ENCODE results near the gene SKP1. TPM values are rescaled to one million over a fixed set of nuclear protein-coding genes. Genes with fewer than 3 reads are reported as not detected.

The SKP1 gene
- total RNA-seq, 1 donor from 2014 or later, result 458 TPM

DNA sequence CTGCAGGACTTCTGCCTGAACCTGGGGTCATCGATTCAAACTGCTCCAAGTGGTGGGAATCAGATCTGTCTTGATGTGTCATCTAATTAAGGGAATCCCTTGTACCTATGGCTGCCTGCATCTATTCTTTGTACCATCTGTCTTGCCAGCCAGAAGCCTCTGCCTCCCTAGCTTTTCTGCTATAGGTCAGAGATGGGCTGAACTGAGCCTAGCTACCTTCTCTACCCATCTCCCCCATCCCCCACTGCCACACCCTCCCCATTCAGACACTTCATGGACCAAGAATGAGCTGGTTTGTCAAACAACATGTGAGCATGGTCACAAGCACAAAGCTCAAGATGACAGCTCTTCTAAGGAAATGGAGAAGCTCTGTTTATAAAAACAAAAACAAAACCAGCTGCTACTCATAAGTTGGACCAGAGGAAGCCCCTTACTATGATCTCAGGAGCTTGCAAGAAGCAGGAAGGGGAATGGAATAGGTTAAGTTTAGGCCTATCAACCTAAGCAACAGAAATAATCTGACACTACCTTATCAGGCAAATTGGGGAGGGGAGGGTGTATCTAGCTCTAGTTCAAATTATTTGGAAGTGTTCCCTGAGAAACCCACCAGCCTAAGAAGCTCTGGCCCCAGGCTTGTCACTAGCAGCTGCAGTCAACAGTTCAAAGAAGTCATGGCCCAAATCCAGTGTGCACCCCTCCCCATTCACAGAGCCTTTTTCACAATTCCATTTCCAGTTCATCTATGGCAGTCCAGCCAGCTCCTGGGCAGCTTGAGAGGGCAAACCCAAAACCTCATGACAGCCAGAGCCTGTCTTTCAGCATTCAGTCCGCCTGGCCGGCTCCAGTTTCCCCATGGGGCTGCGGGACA, 29.9 kb downstream of the SKP1 start:
- no peak for DNase-seq (ENCODE audit: missing footprints)
- ATAC-seq, result no peak
- intact Hi-C loops (cut with DNase I), result no loop called here

- no peak for DNase-seq (ENCODE audit: missing footprints)
- ATAC-seq, result peak; percentile 79
- intact Hi-C loops (cut with DNase I), result no loop called here
Measured at GRCh38 chr5:134145779-134146581, 30.8 kb downstream of the SKP1 start.

DNA sequence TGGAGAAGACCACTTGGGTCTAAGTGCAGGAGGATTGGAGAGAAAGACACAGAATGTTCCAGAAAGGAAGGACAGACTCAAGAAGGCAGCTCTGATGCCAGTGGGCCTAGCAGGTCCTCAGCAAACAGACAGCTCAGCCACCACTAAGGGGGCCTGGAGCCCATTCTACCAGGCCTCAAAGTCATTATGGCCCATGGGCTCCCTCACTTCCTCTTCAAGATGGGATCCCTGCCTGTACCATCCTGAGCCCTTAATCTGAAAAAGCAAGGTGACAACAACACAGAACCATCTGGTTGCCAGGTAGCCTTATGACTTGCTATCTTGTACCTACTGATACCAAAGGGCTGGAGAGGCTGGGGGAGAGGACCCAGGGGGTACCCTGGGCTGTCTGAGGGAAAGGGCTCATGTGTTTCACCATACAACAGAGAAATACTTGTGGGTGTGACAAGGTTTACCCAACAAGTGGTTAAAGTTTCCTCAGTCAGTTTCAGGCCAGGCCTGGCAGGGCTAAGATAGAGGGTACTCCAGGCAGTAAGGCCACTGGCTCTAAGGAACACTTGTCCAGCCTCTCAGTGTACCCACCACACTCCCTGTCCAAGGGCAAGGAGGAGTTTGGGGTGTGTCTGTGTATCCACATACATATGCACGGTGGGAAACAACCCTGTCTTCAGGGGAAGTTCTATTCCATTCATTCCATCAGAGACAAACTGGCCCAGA, 31.6 kb downstream of the SKP1 start:
- ATAC-seq (no peak), DNase-seq (ENCODE audit: missing footprints) (no peak)
- intact Hi-C loops (cut with DNase I), result no loop called here

GRCh38 chr5:134143944-134144941, 32.5 kb downstream of the SKP1 start:
- intact Hi-C loops (cut with DNase I), result no loop called here
- no peak for DNase-seq (ENCODE audit: missing footprints)
- ATAC-seq, result no peak

- intact Hi-C loops (cut with DNase I), result no loop called here
- ATAC-seq (no peak), DNase-seq (ENCODE audit: missing footprints) (no peak)
Measured at GRCh38 chr5:134143431-134143830, 33.3 kb downstream of the SKP1 start.

GRCh38 chr5:134142806-134143205, 33.9 kb downstream of the SKP1 start:
- intact Hi-C loops (cut with DNase I), result no loop called here
- no peak for DNase-seq (ENCODE audit: missing footprints)
- no peak for ATAC-seq

- no peak for DNase-seq (ENCODE audit: missing footprints)
- ATAC-seq, result no peak
- intact Hi-C loops (cut with DNase I), result no loop called here
Measured at GRCh38 chr5:134142052-134142451, 34.7 kb downstream of the SKP1 start.

DNA sequence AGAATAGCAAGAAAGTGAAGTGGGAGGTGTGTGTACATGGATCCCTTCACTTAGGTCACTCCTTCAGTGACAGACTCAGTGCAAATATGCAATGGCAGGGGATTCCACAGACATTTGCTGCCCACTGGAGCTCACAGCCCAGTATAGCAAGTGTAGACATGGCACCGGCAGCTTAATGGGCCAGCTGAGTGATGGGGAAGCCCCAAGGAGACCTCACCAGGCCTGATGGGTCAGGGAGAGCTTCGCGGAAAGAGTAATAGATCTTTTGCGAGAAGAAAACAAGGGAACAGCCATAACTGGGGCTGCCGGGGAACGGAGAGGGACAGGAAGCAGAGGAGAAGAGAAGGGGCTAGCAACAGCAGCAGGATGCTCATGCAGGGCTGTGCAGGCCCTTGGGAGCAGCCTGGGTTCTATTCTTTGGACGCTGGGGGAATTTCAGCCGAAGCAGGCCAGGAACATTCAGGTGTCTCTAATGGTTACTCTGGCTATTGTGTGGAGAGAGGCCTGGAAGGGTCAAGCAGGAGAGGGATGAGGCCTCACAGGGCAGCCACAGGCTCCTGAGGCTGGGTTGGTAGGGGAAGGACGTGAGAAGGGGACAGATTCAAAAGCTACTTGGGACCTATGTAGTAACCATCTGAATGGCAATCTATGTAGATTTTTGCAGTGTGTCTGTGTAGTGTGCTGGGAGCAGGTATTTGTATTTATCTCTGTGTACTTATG, 35.3 kb downstream of the SKP1 start:
- intact Hi-C loops (cut with DNase I), result loop anchor here (2.0 kb wide), 1 partner anchor 103 kb away; no protein-coding TSS in a partner anchor
- no peak for ATAC-seq
- no peak for DNase-seq (ENCODE audit: missing footprints)

GRCh38 chr5:134140530-134141201, 36.1 kb downstream of the SKP1 start:
- intact Hi-C loops (cut with DNase I), result loop anchor here (1.0 to 2.0 kb wide), 2 partner anchors 38 to 102 kb away; no protein-coding TSS in a partner anchor
- ATAC-seq (peak; percentile 66), DNase-seq (ENCODE audit: missing footprints) (no peak)

GRCh38 chr5:134139891-134140469, 36.8 kb downstream of the SKP1 start:
- DNase-seq (ENCODE audit: missing footprints) (no peak), ATAC-seq (no peak)
- intact Hi-C loops (cut with DNase I), result loop anchor here (1.0 to 2.0 kb wide), 2 partner anchors 38 to 101 kb away; no protein-coding TSS in a partner anchor

DNA sequence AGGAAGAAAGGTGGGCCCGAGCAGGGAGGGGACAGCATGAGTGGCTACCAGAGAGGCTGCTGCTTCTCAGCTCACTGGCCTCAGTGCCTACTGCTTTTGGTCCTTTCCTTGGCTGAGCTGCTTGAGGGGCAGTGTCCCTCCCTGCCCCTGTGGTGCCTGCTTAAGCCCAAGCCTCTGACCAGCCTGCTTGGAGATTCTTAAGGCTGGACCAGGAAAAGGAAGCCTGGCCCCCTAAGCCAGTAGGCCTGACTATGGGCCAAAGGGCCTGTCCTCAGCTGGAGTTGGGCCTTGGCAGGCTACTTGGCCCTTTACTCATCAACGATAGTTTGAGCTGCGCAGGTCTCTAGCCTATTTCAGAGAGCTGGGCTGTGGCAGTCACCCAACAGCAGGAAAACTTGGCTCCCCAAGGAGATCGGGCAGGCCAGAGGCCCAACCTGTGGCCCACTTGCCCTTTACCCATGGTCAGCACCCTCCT, 37.3 kb downstream of the SKP1 start:
- peak; percentile 42 for ATAC-seq
- DNase-seq (ENCODE audit: missing footprints), result no peak
- intact Hi-C loops (cut with DNase I), result no loop called here

GRCh38 chr5:134138416-134139376, 38.1 kb downstream of the SKP1 start:
- no peak for ATAC-seq
- no peak for DNase-seq (ENCODE audit: missing footprints)
- intact Hi-C loops (cut with DNase I), result no loop called here

- ATAC-seq (no peak), DNase-seq (ENCODE audit: missing footprints) (no peak)
- intact Hi-C loops (cut with DNase I), result no loop called here
Measured at GRCh38 chr5:134136771-134137170, 40.0 kb downstream of the SKP1 start.

GRCh38 chr5:134136221-134136631, 40.5 kb downstream of the SKP1 start:
- DNase-seq (ENCODE audit: missing footprints) (peak; percentile 33), ATAC-seq (no peak)
- intact Hi-C loops (cut with DNase I), result no loop called here

GRCh38 chr5:134135091-134135655, 41.6 kb downstream of the SKP1 start:
- no peak for DNase-seq (ENCODE audit: missing footprints)
- no peak for ATAC-seq
- intact Hi-C loops (cut with DNase I), result no loop called here
